Measurements from ENCODE around the gene DTX4. TPM values are rescaled to one million over a fixed set of nuclear protein-coding genes. Genes with fewer than 3 reads are reported as not detected.
A peak's percentile ranks its signal among the peaks of the same experiment; 100 is the strongest.

The DTX4 gene
- total RNA-seq, 2 donors from 2014 or later: 16.1 to 16.6 TPM

- H3K9me3 Mint-ChIP-seq: no peaks in the 10 kb centered on the region
- no peak overlapping the region for H3K27ac Mint-ChIP-seq
Observed at GRCh38 chr11:59158206-59159068, 13.5 kb upstream of the DTX4 start.

GRCh38 chr11:59164028-59164427 lies 7.9 kb upstream of the DTX4 start:
- Mint-ChIP-seq H3K4me1 (no peaks in the 10 kb centered on the region), H3K9me3 (no peaks in the 10 kb centered on the region), H3K27ac (no peak overlapping the region), H3K27me3 (ENCODE audit: insufficient read depth) (peaks cover 7% of the 10 kb centered on the region), H3K4me3 (no peak overlapping the region), H3K36me3 (ENCODE audit: low read depth) (no peaks in the 10 kb centered on the region)
- no peaks in the 10 kb centered on the region for H3K9me3 ChIP-seq (ENCODE audit: control insufficient read depth, low read length)
- TF ChIP-seq, protein P1, sequence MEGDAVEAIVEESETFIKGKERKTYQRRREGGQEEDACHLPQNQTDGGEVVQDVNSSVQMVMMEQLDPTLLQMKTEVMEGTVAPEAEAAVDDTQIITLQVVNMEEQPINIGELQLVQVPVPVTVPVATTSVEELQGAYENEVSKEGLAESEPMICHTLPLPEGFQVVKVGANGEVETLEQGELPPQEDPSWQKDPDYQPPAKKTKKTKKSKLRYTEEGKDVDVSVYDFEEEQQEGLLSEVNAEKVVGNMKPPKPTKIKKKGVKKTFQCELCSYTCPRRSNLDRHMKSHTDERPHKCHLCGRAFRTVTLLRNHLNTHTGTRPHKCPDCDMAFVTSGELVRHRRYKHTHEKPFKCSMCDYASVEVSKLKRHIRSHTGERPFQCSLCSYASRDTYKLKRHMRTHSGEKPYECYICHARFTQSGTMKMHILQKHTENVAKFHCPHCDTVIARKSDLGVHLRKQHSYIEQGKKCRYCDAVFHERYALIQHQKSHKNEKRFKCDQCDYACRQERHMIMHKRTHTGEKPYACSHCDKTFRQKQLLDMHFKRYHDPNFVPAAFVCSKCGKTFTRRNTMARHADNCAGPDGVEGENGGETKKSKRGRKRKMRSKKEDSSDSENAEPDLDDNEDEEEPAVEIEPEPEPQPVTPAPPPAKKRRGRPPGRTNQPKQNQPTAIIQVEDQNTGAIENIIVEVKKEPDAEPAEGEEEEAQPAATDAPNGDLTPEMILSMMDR (conservative IDR thresholded peaks at IDR 0.05): no peak
- H3K36me3 ChIP-seq (ENCODE audit: control insufficient read depth, insufficient read depth, low read length): no peaks in the 10 kb centered on the region
- no peaks in the 10 kb centered on the region for H3K27me3 ChIP-seq (ENCODE audit: control insufficient read depth, insufficient read depth, low read length, poor library complexity, severe bottlenecking)
- DNase-seq: no peak
- H3K9ac ChIP-seq (ENCODE audit: extremely low read depth, low read length, poor library complexity, severe bottlenecking): no peak overlapping the region
- H3K27ac ChIP-seq (ENCODE audit: low read depth, low read length): no peak overlapping the region
- H3K4me3 ChIP-seq (ENCODE audit: low read length): no peak overlapping the region
- H3K4me1 ChIP-seq (ENCODE audit: control insufficient read depth, insufficient read depth, low read length): no peaks in the 10 kb centered on the region
- 73 to 77% methylated on average over 1 to 2 of the region's 3 CpGs for WGBS, 2 experiments (ENCODE audit: insufficient coverage in 1 of 2, insufficient read length in 1 of 2)

More at GRCh38 chr11:59158206-59159068, 13.5 kb upstream of the DTX4 start:
- H3K27ac ChIP-seq (ENCODE audit: low read depth, low read length): no peak overlapping the region
- H3K4me1 ChIP-seq (ENCODE audit: control insufficient read depth, insufficient read depth, low read length): no peaks in the 10 kb centered on the region
- H3K9ac ChIP-seq (ENCODE audit: extremely low read depth, low read length, poor library complexity, severe bottlenecking): no peak overlapping the region
- H3K36me3 Mint-ChIP-seq (ENCODE audit: low read depth): no peaks in the 10 kb centered on the region
- H3K9me3 ChIP-seq (ENCODE audit: control insufficient read depth, low read length): no peaks in the 10 kb centered on the region
- 59 to 61% methylated on average over 7 to 8 of the region's 8 CpGs for WGBS, 2 experiments (ENCODE audit: insufficient coverage in 1 of 2, insufficient read length in 1 of 2)
- no peak overlapping the region for H3K4me3 ChIP-seq (ENCODE audit: low read length)
- no peaks in the 10 kb centered on the region for H3K36me3 ChIP-seq (ENCODE audit: control insufficient read depth, insufficient read depth, low read length)
- TF ChIP-seq, protein P1 (conservative IDR thresholded peaks at IDR 0.05): peak; percentile 88
- H3K4me1 Mint-ChIP-seq: no peaks in the 10 kb centered on the region
- H3K4me3 Mint-ChIP-seq: no peak overlapping the region
- H3K27me3 ChIP-seq (ENCODE audit: control insufficient read depth, insufficient read depth, low read length, poor library complexity, severe bottlenecking): no peaks in the 10 kb centered on the region
- peaks cover 4% of the 10 kb centered on the region for H3K27me3 Mint-ChIP-seq (ENCODE audit: insufficient read depth)
- peak; percentile 78 for DNase-seq

- TF ChIP-seq, protein P1 (conservative IDR thresholded peaks at IDR 0.05): no peak
- H3K4me1 ChIP-seq (ENCODE audit: control insufficient read depth, insufficient read depth, low read length): peaks cover 5% of the 10 kb centered on the region
- peak overlapping the region; percentile 88 for H3K4me3 ChIP-seq (ENCODE audit: low read length)
- Mint-ChIP-seq H3K4me1 (peaks cover 22% of the 10 kb centered on the region), H3K36me3 (ENCODE audit: low read depth) (peaks cover 3% of the 10 kb centered on the region), H3K9me3 (no peaks in the 10 kb centered on the region), H3K27ac (peak overlapping the region; percentile 94), H3K4me3 (no peak overlapping the region), H3K27me3 (ENCODE audit: insufficient read depth) (no peaks in the 10 kb centered on the region)
- 0% methylated on average over 4 to 70 of the region's 70 CpGs for WGBS, 2 experiments (ENCODE audit: insufficient coverage in 1 of 2, insufficient read length in 1 of 2)
- H3K9ac ChIP-seq (ENCODE audit: extremely low read depth, low read length, poor library complexity, severe bottlenecking): peak overlapping the region; percentile 73
- H3K27me3 ChIP-seq (ENCODE audit: control insufficient read depth, insufficient read depth, low read length, poor library complexity, severe bottlenecking): no peaks in the 10 kb centered on the region
- no peaks in the 10 kb centered on the region for H3K9me3 ChIP-seq (ENCODE audit: control insufficient read depth, low read length)
- peaks cover 5% of the 10 kb centered on the region for H3K36me3 ChIP-seq (ENCODE audit: control insufficient read depth, insufficient read depth, low read length)
- DNase-seq: peak; percentile 86
- peak overlapping the region; percentile 98 for H3K27ac ChIP-seq (ENCODE audit: low read depth, low read length)
Observed at GRCh38 chr11:59172345-59173079, 580 bp downstream of the DTX4 start.
